ENCODE measurements around the gene MBD2. TPM values are rescaled to one million over a fixed set of nuclear protein-coding genes. Genes with fewer than 3 reads are reported as not detected.
"Not testable (repeated sequence)": the region's sequence is repeated elsewhere in the genome, so short reads cannot be mapped to it uniquely, and the experiment has no call there.

MBD2 gene
- total RNA-seq, 6 donors from 2014 or later = 28.7 to 106 (median 52.8) TPM

- H3K4me1 ChIP-seq = peaks cover 6 to 11% (median 9%) of the 10 kb centered on the region in 4 donors
- ATAC-seq (ENCODE audit: low FRiP score in 2 of 2) = no peak
- no peaks in the 10 kb centered on the region for H3K9me3 ChIP-seq
- no peaks in the 10 kb centered on the region for H3K36me3 ChIP-seq
- WGBS, 2 donors = 65 to 81% methylated on average over 1 of the region's 1 CpG
- TF ChIP-seq POLR2A (IDR thresholded peaks at IDR 0.05) (no peak), CTCF (IDR thresholded peaks at IDR 0.05) (no peak)
- no peak overlapping the region for H3K27ac ChIP-seq
- no peak for DNase-seq
- H3K27me3 ChIP-seq = no peaks in the 10 kb centered on the region
- H3K4me3 ChIP-seq = no peak overlapping the region
Measured at GRCh38 chr18:54263904-54264336, 39.5 kb upstream of the MBD2 start.

- 60 to 63% methylated on average over 3 of the region's 3 CpGs for WGBS, 2 donors
- ATAC-seq (ENCODE audit: low FRiP score in 2 of 2) (peak; percentile 68 to 79), DNase-seq (peak in 1 of 2 donors; percentile 40)
Measured at GRCh38 chr18:54261894-54262293, 37.4 kb upstream of the MBD2 start.

GRCh38 chr18:54260396-54261072 is 36.1 kb upstream of the MBD2 start:
- no peaks in the 10 kb centered on the region for H3K9me3 ChIP-seq
- H3K27me3 ChIP-seq = no peaks in the 10 kb centered on the region
- peak overlapping the region; percentile 64 to 76 (median 65) for H3K27ac ChIP-seq
- ATAC-seq (ENCODE audit: low FRiP score in 2 of 2) = peak; percentile 73 to 77
- H3K36me3 ChIP-seq = no peaks in the 10 kb centered on the region
- peak in 1 of 2 donors; percentile 51 for DNase-seq
- 51 to 61% methylated on average over 9 of the region's 9 CpGs for WGBS, 2 donors
- H3K4me1 ChIP-seq = peaks cover 9 to 14% (median 12%) of the 10 kb centered on the region in 4 donors
- H3K4me3 ChIP-seq = no peak overlapping the region
- no peak for TF ChIP-seq CTCF (IDR thresholded peaks at IDR 0.05)
- no peak for TF ChIP-seq POLR2A (IDR thresholded peaks at IDR 0.05)
- TF ChIP-seq POLR2AphosphoS5 (IDR thresholded peaks at IDR 0.05) = no peak
- TF ChIP-seq EP300 (IDR thresholded peaks at IDR 0.05) = no peak

More at GRCh38 chr18:54261894-54262293, 37.4 kb upstream of the MBD2 start:
- Histone ChIP-seq H3K27me3 (no peaks in the 10 kb centered on the region), H3K9me3 (no peaks in the 10 kb centered on the region), H3K4me1 (peaks cover 9 to 14% (median 10%) of the 10 kb centered on the region in 4 donors), H3K4me3 (no peak overlapping the region), H3K36me3 (no peaks in the 10 kb centered on the region), H3K27ac (peak overlapping the region; percentile 64 to 76 (median 65))
- TF ChIP-seq EP300 (IDR thresholded peaks at IDR 0.05) (no peak), POLR2AphosphoS5 (IDR thresholded peaks at IDR 0.05) (no peak), CTCF (IDR thresholded peaks at IDR 0.05) (no peak), POLR2A (IDR thresholded peaks at IDR 0.05) (no peak)

GRCh38 chr18:54257818-54258217 is 33.3 kb upstream of the MBD2 start:
- H3K27me3 ChIP-seq; DNase-seq; ATAC-seq (ENCODE audit: low FRiP score in 2 of 2); H3K9me3 ChIP-seq; H3K36me3 ChIP-seq; H3K4me3 ChIP-seq: not testable (repeated sequence)
- 85 to 89% methylated on average over 6 of the region's 6 CpGs for WGBS, 2 donors
- H3K27ac ChIP-seq = peak overlapping the region in 1 of 4 donors; percentile 12
- H3K4me1 ChIP-seq = peaks cover 9 to 19% (median 14%) of the 10 kb centered on the region in 4 donors

GRCh38 chr18:54257015-54257414 is 32.5 kb upstream of the MBD2 start:
- Histone ChIP-seq H3K27ac (peak overlapping the region in 1 of 4 donors; percentile 12), H3K27me3 (no peaks in the 10 kb centered on the region), H3K9me3 (no peaks in the 10 kb centered on the region), H3K4me1 (peaks cover 9 to 20% (median 18%) of the 10 kb centered on the region in 4 donors), H3K4me3 (no peak overlapping the region), H3K36me3 (no peaks in the 10 kb centered on the region)
- peak in 1 of 2 donors; percentile 17 for ATAC-seq (ENCODE audit: low FRiP score in 2 of 2)
- TF ChIP-seq EP300 (IDR thresholded peaks at IDR 0.05) = no peak
- no peak for TF ChIP-seq POLR2A (IDR thresholded peaks at IDR 0.05)
- no peak for TF ChIP-seq POLR2AphosphoS5 (IDR thresholded peaks at IDR 0.05)
- TF ChIP-seq CTCF (IDR thresholded peaks at IDR 0.05) = no peak
- WGBS, 2 donors = 54 to 55% methylated on average over 2 of the region's 2 CpGs
- no peak for DNase-seq
